ENCODE data around the gene LRRC57.

LRRC57 gene

DNA sequence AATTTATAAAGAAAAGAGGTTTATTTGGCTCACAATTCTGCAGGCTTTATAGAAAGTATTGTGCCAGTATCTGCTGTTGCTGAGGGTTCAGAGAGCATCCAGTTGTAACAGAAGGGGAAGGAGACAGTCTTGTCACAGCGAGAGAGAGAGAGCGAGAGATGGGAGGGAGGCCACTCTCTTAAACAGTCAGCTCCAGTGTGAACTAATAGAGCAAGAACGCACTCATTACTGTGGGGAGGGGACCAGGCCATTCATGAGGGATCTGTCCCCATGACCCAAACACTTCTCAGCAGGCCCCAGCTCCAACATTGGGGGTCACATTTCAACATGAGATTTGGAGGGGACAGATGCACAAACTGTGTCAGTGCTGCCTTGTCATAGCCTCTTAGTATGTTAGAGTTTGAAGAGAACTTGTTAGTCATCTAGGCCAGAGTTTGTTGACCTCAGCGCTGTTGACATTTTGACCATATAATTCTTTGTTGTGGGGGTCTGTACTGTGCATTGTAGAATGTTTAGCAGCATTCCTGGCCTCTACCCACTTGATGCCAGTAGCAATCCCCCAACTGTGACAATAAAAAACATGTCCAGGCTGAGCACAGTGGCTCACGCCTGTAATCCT lies 42.1 kb upstream of the LRRC57 start:
- H3K4me3 ChIP-seq (ENCODE audit: low read depth, low read length), result no peak overlapping the region
- TF ChIP-seq, protein P1, sequence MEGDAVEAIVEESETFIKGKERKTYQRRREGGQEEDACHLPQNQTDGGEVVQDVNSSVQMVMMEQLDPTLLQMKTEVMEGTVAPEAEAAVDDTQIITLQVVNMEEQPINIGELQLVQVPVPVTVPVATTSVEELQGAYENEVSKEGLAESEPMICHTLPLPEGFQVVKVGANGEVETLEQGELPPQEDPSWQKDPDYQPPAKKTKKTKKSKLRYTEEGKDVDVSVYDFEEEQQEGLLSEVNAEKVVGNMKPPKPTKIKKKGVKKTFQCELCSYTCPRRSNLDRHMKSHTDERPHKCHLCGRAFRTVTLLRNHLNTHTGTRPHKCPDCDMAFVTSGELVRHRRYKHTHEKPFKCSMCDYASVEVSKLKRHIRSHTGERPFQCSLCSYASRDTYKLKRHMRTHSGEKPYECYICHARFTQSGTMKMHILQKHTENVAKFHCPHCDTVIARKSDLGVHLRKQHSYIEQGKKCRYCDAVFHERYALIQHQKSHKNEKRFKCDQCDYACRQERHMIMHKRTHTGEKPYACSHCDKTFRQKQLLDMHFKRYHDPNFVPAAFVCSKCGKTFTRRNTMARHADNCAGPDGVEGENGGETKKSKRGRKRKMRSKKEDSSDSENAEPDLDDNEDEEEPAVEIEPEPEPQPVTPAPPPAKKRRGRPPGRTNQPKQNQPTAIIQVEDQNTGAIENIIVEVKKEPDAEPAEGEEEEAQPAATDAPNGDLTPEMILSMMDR (IDR thresholded peaks at IDR 0.05; ENCODE audit: insufficient read depth, low read depth, low read length, missing control alignments), result no peak
- DNase-seq (ENCODE audit: low read depth), result no peak

DNA sequence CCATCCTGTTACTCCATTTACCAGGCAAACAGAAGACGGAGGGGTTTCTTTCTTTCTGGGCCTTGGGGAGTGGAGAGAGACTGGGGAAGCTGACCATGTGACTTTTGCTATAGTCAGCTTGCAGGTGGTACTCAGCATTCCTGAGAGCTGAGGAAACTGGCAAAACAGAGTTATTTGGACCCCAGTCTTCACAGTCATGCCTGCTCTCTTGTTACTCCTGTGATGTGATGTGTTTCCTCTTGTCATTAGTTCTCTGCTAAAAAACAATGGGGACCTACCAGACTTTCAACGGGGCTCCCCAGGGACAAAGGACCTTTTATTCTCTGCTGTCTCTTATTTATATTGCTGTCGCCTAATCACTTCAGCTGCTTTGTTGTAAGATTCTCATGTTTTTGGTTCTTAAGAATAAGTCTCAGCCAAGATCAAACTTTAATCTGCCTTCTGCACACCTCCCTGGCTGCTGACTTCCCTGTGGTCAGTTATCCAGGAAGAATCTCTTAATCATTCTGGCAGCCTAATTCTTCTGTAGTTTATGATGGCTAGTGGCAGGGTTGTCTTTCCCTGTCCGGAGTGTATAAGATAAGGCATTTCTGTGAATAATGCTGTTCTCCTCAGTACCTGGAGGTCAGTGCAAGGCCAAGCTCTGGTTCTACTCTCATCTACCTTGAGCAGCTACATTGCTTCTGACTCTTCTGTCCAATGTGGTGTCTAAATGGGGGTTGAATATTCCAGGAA lies 35.6 kb upstream of the LRRC57 start:
- DNase-seq (ENCODE audit: low read depth), result no peak
- TF ChIP-seq, protein P1 (IDR thresholded peaks at IDR 0.05; ENCODE audit: insufficient read depth, low read depth, low read length, missing control alignments), result no peak
- H3K4me3 ChIP-seq (ENCODE audit: low read depth, low read length), result no peak overlapping the region

DNA sequence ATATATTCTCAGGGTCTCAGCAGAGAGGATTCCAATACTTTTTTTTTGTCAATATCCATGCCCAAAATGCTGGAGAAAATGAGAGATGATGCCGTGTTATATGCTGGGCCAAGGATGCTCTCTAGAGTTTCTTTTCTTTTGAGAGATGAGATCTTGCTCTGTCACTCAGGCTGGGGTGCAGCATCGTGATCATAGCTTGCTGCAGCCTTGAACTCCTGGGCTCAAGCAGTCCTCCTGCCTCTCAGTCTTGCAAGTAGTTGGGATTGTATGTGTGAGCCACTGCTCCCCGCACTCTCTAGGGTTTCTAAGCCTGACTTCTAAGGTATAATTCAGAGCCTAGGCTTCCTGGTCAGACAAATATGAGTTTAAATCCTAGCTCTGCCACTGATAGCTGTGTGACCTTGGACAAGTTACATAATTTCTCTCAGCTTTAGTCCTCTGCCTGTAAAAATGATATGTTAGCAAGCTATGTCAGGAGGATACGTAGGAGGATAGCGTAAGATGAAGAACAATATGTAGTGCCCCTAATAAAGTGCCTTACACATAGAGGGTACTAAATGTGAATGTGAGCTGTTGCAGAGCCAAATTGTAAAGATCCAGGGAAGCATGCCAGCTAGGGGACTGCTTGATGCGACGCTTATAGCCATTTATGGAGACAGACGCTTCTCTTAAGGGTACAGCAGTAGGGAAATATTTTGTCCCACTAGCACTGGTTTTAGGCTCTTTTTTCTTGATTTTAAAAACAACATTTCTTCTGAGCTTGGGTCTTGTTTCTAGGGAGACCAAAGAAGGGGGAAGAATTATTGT lies 34.2 kb upstream of the LRRC57 start:
- DNase-seq (ENCODE audit: low read depth), result no peak
- no peak overlapping the region for H3K4me3 ChIP-seq (ENCODE audit: low read depth, low read length)

DNA sequence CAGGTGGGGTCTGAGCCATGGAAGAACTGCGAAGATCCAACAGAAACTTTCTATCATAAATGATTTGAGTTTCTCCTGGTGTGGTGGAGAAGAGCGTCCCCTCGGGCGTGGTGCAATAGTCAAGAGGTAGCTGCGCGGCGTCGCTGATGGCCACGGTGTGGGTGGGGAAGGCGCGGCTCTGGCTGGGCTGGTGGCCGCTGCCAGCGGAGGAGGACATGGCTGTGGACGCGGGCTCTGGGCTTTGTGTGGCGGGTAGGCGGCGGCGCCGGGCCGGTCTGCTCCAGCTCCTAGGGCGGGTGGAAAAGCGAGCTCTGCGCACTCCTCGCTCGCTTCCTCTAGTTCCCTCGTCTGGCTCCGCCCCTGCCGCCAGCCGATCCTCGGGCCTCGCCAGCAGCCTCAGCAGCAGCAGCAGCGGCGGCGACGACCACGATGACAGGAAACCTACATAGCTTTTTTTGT lies 32.7 kb upstream of the LRRC57 start:
- TF ChIP-seq, protein P1 (IDR thresholded peaks at IDR 0.05; ENCODE audit: insufficient read depth, low read depth, low read length, missing control alignments), result no peak
- peak; percentile 84 for DNase-seq (ENCODE audit: low read depth)
- peak overlapping the region; percentile 60 for H3K4me3 ChIP-seq (ENCODE audit: low read depth, low read length)

More for the DNA sequence above, 34.2 kb upstream of the LRRC57 start:
- TF ChIP-seq, protein P1 (IDR thresholded peaks at IDR 0.05; ENCODE audit: insufficient read depth, low read depth, low read length, missing control alignments), result no peak

DNA sequence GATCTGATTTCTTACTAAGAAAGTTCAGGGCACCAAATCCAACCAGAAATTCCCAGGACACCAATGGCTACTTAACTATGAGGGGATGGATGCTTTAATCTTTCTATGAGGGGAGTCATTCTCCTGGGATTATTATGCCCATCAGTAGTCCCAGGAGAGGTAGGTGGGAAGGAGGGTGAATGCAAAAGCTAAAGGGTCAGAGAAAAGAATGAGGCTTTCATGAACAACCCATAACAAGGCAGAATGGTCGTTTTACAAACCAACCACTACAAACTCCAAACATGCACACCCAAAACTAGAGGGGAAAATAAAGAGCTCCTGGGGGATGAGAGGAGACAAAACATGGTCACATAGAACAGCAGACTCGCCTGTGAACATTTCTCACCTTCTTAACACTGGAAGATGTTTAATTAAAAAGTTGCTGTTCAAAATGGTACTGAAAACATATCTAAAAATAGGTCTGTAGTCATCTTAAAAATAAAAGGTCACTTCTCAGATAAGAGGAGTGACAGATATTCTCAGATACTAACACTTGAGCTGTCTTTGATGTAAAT lies 30.5 kb upstream of the LRRC57 start:
- no peak for DNase-seq (ENCODE audit: low read depth)
- no peak overlapping the region for H3K4me3 ChIP-seq (ENCODE audit: low read depth, low read length)
- TF ChIP-seq, protein P1 (IDR thresholded peaks at IDR 0.05; ENCODE audit: insufficient read depth, low read depth, low read length, missing control alignments), result no peak

DNA sequence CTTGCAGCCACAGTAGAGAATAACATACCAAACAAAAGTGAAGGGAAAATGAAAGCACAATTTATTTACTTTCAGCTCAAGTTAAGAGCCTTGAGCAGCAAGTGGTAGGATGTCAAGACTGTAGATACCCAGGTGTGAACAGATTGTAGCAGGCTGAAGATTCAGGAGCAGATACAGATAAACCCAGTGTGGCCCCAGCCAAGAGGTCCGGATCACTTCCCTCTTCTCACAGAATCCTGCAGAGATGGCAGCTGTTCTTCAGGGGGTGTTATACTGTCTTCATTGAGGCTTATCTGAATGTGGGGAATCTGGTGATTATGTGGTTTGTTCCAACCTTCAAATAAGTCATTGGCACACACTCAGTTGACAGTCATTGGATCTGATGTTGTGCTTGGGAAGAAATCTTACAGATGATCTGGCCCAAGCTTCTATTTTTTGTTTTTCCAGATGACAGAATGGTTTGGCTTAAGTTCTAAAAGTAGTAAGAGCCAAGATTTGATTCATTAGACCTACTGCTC lies 29.0 kb upstream of the LRRC57 start:
- DNase-seq (ENCODE audit: low read depth), result peak; percentile 32
- TF ChIP-seq, protein P1 (IDR thresholded peaks at IDR 0.05; ENCODE audit: insufficient read depth, low read depth, low read length, missing control alignments), result no peak

More for the DNA sequence above, 29.0 kb upstream of the LRRC57 start:
- no peak overlapping the region for H3K4me3 ChIP-seq (ENCODE audit: low read depth, low read length)
